H9 (cell line): ENCODE data around the gene RNF213. TPM values are rescaled to one million over a fixed set of nuclear protein-coding genes. Genes with fewer than 3 reads are reported as not detected.

Experiments used
- DNase-seq: peaks from one replicate; pipeline ENCODE4 v3.0.0-alpha.2; 2017
- H2AFZ ChIP-seq: one replicate; pipeline ENCODE4 v1.6.1; 2013; ENCODE audit warnings: mild to moderate bottlenecking, low read length, control low read depth, moderate library complexity
- H2AK5ac ChIP-seq: 2 replicates; pipeline ENCODE4 v1.6.1; 2013; ENCODE audit warnings: low read length, control low read depth, mixed read lengths; ENCODE audit not compliant: insufficient read length
- H2BK120ac ChIP-seq: one replicate; pipeline ENCODE4 v1.6.1; 2013; ENCODE audit warnings: low read depth, mild to moderate bottlenecking, low read length, control low read depth, inconsistent platforms; ENCODE audit not compliant: poor library complexity, severe bottlenecking
- H2BK12ac ChIP-seq: 2 replicates; pipeline ENCODE4 v1.6.1; 2013; ENCODE audit warnings: low read length, control low read depth, mixed read lengths, low read depth; ENCODE audit not compliant: insufficient read length
- H2BK15ac ChIP-seq: 2 replicates; pipeline ENCODE4 v1.6.1; 2013; ENCODE audit warnings: low read depth, low read length, control low read depth
- H2BK20ac ChIP-seq: one replicate; pipeline ENCODE4 v1.6.1; 2013; ENCODE audit warnings: low read depth, mild to moderate bottlenecking, low read length, control low read depth, inconsistent platforms; ENCODE audit not compliant: poor library complexity, severe bottlenecking
- H2BK5ac ChIP-seq: 2 replicates; pipeline ENCODE4 v1.6.1; 2013; ENCODE audit warnings: low read length, control low read depth, mixed read lengths; ENCODE audit not compliant: insufficient read length
- H3K14ac ChIP-seq: 2 replicates; pipeline ENCODE4 v1.6.1; 2013; ENCODE audit warnings: low read length, control low read depth; ENCODE audit not compliant: insufficient read depth
- H3K18ac ChIP-seq: 2 replicates; pipeline ENCODE4 v1.6.1; 2013; ENCODE audit warnings: low read depth, mild to moderate bottlenecking, mixed read lengths, low read length, control low read depth; ENCODE audit not compliant: insufficient read length
- H3K23ac ChIP-seq: 2 replicates; pipeline ENCODE4 v1.6.1; 2013; ENCODE audit warnings: low read length, control low read depth, mixed read lengths, low read depth; ENCODE audit not compliant: insufficient read length
- H3K23me2 ChIP-seq: 2 replicates; pipeline ENCODE4 v1.6.1; 2013; ENCODE audit warnings: low read depth, mild to moderate bottlenecking, mixed read lengths, low read length, control low read depth; ENCODE audit not compliant: insufficient read length, poor library complexity, severe bottlenecking
- H3K27ac ChIP-seq: 2 replicates; pipeline ENCODE4 v1.5.1; 2013; ENCODE audit warnings: low read length, control low read depth, mixed read lengths, low read depth; ENCODE audit not compliant: insufficient read length
- H3K27me3 ChIP-seq: 2 replicates; pipeline ENCODE4 v1.6.1; 2013; ENCODE audit warnings: low read length, control low read depth, inconsistent platforms; ENCODE audit not compliant: insufficient read depth
- H3K4ac ChIP-seq: 2 replicates; pipeline ENCODE4 v1.6.1; 2013; ENCODE audit warnings: low read depth, mild to moderate bottlenecking, control low read depth, inconsistent platforms, low read length, moderate library complexity
- H3K4me1 ChIP-seq: 2 replicates; pipeline ENCODE4 v1.6.1; 2013; ENCODE audit warnings: low read length, control low read depth, inconsistent platforms; ENCODE audit not compliant: insufficient read depth
- H3K4me2 ChIP-seq: 2 replicates; pipeline ENCODE4 v1.6.1; 2013; ENCODE audit warnings: low read length, control low read depth, mixed read lengths; ENCODE audit not compliant: insufficient read length, insufficient read depth
- H3K56ac ChIP-seq: 2 replicates; pipeline ENCODE4 v1.6.1; 2013; ENCODE audit warnings: low read depth, mild to moderate bottlenecking, mixed read lengths, low read length, control low read depth; ENCODE audit not compliant: insufficient read length
- H3K79me1 ChIP-seq: 2 replicates; pipeline ENCODE4 v1.6.1; 2013; ENCODE audit warnings: low read depth, mild to moderate bottlenecking, moderate library complexity, low read length, control low read depth, inconsistent platforms; ENCODE audit not compliant: insufficient read depth, poor library complexity, severe bottlenecking
- H3K79me2 ChIP-seq: 2 replicates; pipeline ENCODE4 v1.6.1; 2013; ENCODE audit warnings: low read length, control low read depth, inconsistent platforms; ENCODE audit not compliant: insufficient read depth
- H3K9ac ChIP-seq: 2 replicates; pipeline ENCODE4 v1.6.1; 2013; ENCODE audit warnings: low read length, control low read depth, mixed read lengths; ENCODE audit not compliant: insufficient read length; ENCODE audit errors: extremely low read depth
- H3K9me3 ChIP-seq: one replicate; pipeline ENCODE4 v1.6.1; 2013; ENCODE audit warnings: low read depth, low read length, inconsistent platforms; ENCODE audit not compliant: control insufficient read depth
- H3T11ph ChIP-seq: one replicate; pipeline ENCODE4 v1.6.1; 2013; ENCODE audit warnings: mild to moderate bottlenecking, low read length, control low read depth, inconsistent platforms
- H4K20me1 ChIP-seq: one replicate; pipeline ENCODE4 v1.6.1; 2013; ENCODE audit not compliant: control insufficient read depth, insufficient read length, insufficient read depth
- H4K5ac ChIP-seq: 2 replicates; pipeline ENCODE4 v1.6.1; 2013; ENCODE audit warnings: low read depth, mild to moderate bottlenecking, mixed read lengths, low read length, control low read depth; ENCODE audit not compliant: insufficient read length
- H4K8ac ChIP-seq: replicated peaks from 2 replicates; pipeline ENCODE4 v1.6.1; 2013; ENCODE audit warnings: low read length, control low read depth, mixed read lengths, low read depth; ENCODE audit not compliant: insufficient read length
- H4K91ac ChIP-seq: 2 replicates; pipeline ENCODE4 v1.6.1; 2013; ENCODE audit warnings: low read depth, mild to moderate bottlenecking, moderate library complexity, mixed read lengths, low read length, control low read depth; ENCODE audit not compliant: insufficient read length
- H3K27ac Mint-ChIP-seq, 3 experiments: 2 replicates in 2 of 3; 3 replicates in 1 of 3; pipeline ENCODE4 v1.8.0; 2020 to 2021; ENCODE audit warnings: mixed read lengths in 3 of 3, mild to moderate bottlenecking in 1 of 3, moderate library complexity in 1 of 3
- H3K27me3 Mint-ChIP-seq: 2 replicates; pipeline ENCODE4 v1.8.0; 2021; ENCODE audit warnings: low read depth, mild to moderate bottlenecking, moderate library complexity, mixed read lengths
- H3K36me3 Mint-ChIP-seq, 3 experiments: 2 replicates in 2 of 3; 3 replicates in 1 of 3; pipeline ENCODE4 v1.8.0; 2020 to 2021; ENCODE audit warnings: low read depth in 3 of 3, mixed read lengths in 3 of 3; ENCODE audit not compliant: insufficient read depth in 1 of 3
- H3K4me1 Mint-ChIP-seq, 2 experiments: 2 replicates each; pipeline ENCODE4 v1.8.0; 2020; ENCODE audit warnings: mixed read lengths in 2 of 2
- H3K4me3 Mint-ChIP-seq, 2 experiments: 2 replicates in 1 of 2; 3 replicates in 1 of 2; pipeline ENCODE4 v1.8.0; 2020 to 2021; ENCODE audit warnings: mild to moderate bottlenecking in 2 of 2, mixed read lengths in 2 of 2, moderate library complexity in 1 of 2
- H3K9me3 Mint-ChIP-seq, 2 experiments: 2 replicates in 1 of 2; 3 replicates in 1 of 2; pipeline ENCODE4 v1.8.0; 2020; ENCODE audit warnings: mild to moderate bottlenecking in 2 of 2, mixed read lengths in 2 of 2, moderate library complexity in 1 of 2
- CTCF ChIP-seq: fragments of 200-600 bp; sonication (generic); conservative IDR thresholded peaks from 3 replicates; pipeline ENCODE4 v1.8.0; 2021; ENCODE audit warnings: antibody characterized with exemption, mild to moderate bottlenecking
- WGBS: extraction: QIAGEN DNeasy Blood & Tissue Kit; methylation state at CpG from one replicate; pipeline ENCODE4 v1.1.7; 2013; ENCODE audit warnings: missing lambda C conversion rate, low lambda C conversion rate, mixed read lengths; ENCODE audit not compliant: insufficient read length; ENCODE audit errors: extremely low coverage; 5-methylcytosine and 5-hydroxymethylcytosine counted together
- total RNA-seq: library from RNA; stranded (reverse); gene quantifications from 2 replicates; pipeline ENCODE4 v1.2.1, GENCODE V29; 2021

RNF213 gene
- total RNA-seq, 1 experiment from 2014 or later, result 34.3 TPM

- Histone ChIP-seq H3K9me3 (no peaks in the 10 kb centered on the region), H2BK120ac (no peak overlapping the region), H3K23me2 (peaks cover 4% of the 10 kb centered on the region), H3K23ac (no peak overlapping the region), H2BK20ac (no peak overlapping the region), H3K18ac (no peak overlapping the region), H4K8ac (no peak overlapping the region), H4K20me1 (peaks cover 3% of the 10 kb centered on the region), H3K4me1 (no peaks in the 10 kb centered on the region), H3K4me2 (no peak overlapping the region), H3K27ac (no peak overlapping the region), H3K27me3 (no peaks in the 10 kb centered on the region), H3K79me2 (no peaks in the 10 kb centered on the region), H3T11ph (no peak overlapping the region), H2BK15ac (no peak overlapping the region), H3K14ac (no peak overlapping the region), H2BK5ac (no peak overlapping the region), H2AFZ (no peak overlapping the region), H2BK12ac (no peak overlapping the region), H3K4ac (no peak overlapping the region), H4K5ac (no peak overlapping the region), H3K79me1 (no peaks in the 10 kb centered on the region), H4K91ac (no peak overlapping the region), H3K9ac (no peak overlapping the region), H2AK5ac (no peak overlapping the region), H3K56ac (no peak overlapping the region)
- no peak overlapping the region for H3K4me3 Mint-ChIP-seq
- no peak for DNase-seq
- WGBS, result no CpG with 5 or more reads among the region's 12 CpGs
- H3K4me1 Mint-ChIP-seq, result no peaks in the 10 kb centered on the region
- no peak for TF ChIP-seq CTCF
- H3K9me3 Mint-ChIP-seq, result peaks cover 4 to 7% of the 10 kb centered on the region in 2 experiments; a peak in 4 of 5 replicates
- H3K27me3 Mint-ChIP-seq, result no peaks in the 10 kb centered on the region
- no peak overlapping the region for H3K27ac Mint-ChIP-seq
- H3K36me3 Mint-ChIP-seq, result peaks cover 40 to 68% (median 68%) of the 10 kb centered on the region in 3 experiments; a peak in 6 of 7 replicates
Measured at GRCh38 chr17:80312621-80313135, 52.0 kb downstream of the RNF213 start.
